ENCODE data around the gene DNER. TPM values are rescaled to one million over a fixed set of nuclear protein-coding genes. Genes with fewer than 3 reads are reported as not detected.

DNER gene
- total and polyA plus RNA-seq, 2 experiments from 2014 or later = 4.7 to 8.8 TPM

DNA sequence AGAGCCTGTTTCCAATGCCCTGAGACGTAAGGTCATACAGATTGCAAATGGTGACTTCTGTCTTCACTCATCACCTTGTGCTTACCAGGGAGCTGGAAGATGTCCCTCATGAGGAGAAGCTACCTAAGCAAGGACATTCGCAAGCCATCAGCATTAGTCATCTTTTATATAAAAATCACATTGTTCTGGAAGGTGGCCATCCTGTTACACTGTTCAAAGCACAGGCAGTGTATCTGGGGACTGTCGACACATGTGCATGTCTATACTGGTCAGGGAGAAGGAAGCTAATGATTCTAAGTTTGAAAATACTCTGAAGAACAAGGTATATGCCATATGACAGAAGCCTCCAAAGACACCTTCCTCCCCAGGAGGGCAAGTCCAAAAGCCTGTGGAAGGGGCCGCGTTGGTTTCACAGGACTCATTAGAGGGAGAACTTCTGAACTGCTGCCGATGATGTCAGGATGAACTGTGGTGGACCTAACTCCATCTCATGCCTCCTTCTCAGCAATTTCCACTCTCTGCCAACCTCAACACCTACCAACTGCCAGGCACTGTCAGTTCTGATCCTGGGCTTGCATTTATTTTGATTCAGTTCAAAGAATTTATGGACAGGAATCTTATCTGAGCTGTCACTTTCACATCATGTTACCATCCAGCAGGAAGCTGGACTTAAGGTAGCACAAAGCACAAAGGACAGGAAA is 39.4 kb downstream of the DNER start (continued):
- TF ChIP-seq, protein P1, sequence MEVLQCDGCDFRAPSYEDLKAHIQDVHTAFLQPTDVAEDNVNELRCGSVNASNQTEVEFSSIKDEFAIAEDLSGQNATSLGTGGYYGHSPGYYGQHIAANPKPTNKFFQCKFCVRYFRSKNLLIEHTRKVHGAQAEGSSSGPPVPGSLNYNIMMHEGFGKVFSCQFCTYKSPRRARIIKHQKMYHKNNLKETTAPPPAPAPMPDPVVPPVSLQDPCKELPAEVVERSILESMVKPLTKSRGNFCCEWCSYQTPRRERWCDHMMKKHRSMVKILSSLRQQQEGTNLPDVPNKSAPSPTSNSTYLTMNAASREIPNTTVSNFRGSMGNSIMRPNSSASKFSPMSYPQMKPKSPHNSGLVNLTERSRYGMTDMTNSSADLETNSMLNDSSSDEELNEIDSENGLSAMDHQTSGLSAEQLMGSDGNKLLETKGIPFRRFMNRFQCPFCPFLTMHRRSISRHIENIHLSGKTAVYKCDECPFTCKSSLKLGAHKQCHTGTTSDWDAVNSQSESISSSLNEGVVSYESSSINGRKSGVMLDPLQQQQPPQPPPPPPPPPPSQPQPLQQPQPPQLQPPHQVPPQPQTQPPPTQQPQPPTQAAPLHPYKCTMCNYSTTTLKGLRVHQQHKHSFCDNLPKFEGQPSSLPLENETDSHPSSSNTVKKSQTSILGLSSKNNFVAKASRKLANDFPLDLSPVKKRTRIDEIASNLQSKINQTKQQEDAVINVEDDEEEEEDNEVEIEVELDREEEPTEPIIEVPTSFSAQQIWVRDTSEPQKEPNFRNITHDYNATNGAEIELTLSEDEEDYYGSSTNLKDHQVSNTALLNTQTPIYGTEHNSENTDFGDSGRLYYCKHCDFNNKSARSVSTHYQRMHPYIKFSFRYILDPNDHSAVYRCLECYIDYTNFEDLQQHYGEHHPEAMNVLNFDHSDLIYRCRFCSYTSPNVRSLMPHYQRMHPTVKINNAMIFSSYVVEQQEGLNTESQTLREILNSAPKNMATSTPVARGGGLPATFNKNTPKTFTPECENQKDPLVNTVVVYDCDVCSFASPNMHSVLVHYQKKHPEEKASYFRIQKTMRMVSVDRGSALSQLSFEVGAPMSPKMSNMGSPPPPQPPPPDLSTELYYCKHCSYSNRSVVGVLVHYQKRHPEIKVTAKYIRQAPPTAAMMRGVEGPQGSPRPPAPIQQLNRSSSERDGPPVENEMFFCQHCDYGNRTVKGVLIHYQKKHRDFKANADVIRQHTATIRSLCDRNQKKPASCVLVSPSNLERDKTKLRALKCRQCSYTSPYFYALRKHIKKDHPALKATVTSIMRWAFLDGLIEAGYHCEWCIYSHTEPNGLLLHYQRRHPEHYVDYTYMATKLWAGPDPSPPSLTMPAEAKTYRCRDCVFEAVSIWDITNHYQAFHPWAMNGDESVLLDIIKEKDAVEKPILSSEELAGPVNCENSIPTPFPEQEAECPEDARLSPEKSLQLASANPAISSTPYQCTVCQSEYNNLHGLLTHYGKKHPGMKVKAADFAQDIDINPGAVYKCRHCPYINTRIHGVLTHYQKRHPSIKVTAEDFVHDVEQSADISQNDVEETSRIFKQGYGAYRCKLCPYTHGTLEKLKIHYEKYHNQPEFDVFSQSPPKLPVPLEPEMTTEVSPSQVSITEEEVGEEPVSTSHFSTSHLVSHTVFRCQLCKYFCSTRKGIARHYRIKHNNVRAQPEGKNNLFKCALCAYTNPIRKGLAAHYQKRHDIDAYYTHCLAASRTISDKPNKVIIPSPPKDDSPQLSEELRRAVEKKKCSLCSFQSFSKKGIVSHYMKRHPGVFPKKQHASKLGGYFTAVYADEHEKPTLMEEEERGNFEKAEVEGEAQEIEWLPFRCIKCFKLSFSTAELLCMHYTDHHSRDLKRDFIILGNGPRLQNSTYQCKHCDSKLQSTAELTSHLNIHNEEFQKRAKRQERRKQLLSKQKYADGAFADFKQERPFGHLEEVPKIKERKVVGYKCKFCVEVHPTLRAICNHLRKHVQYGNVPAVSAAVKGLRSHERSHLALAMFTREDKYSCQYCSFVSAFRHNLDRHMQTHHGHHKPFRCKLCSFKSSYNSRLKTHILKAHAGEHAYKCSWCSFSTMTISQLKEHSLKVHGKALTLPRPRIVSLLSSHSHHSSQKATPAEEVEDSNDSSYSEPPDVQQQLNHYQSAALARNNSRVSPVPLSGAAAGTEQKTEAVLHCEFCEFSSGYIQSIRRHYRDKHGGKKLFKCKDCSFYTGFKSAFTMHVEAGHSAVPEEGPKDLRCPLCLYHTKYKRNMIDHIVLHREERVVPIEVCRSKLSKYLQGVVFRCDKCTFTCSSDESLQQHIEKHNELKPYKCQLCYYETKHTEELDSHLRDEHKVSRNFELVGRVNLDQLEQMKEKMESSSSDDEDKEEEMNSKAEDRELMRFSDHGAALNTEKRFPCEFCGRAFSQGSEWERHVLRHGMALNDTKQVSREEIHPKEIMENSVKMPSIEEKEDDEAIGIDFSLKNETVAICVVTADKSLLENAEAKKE (CRISPR knock-in tag; IDR thresholded peaks at IDR 0.05) = no peak
- TF ChIP-seq JUNB (IDR thresholded peaks at IDR 0.05; ENCODE audit: unreplicated experiment) (no peak), ZNF114 (CRISPR knock-in tag; IDR thresholded peaks at IDR 0.05) (no peak), EZH2phosphoT487 (IDR thresholded peaks at IDR 0.05; ENCODE audit: unreplicated experiment) (no peak), STAT1 (IDR thresholded peaks at IDR 0.05; ENCODE audit: unreplicated experiment) (no peak), POLR2AphosphoS5 (IDR thresholded peaks at IDR 0.05; ENCODE audit: low read depth) (no peak), EZH2 (IDR thresholded peaks at IDR 0.05; ENCODE audit: low read depth, unreplicated experiment) (no peak)
- TF ChIP-seq, protein P2, sequence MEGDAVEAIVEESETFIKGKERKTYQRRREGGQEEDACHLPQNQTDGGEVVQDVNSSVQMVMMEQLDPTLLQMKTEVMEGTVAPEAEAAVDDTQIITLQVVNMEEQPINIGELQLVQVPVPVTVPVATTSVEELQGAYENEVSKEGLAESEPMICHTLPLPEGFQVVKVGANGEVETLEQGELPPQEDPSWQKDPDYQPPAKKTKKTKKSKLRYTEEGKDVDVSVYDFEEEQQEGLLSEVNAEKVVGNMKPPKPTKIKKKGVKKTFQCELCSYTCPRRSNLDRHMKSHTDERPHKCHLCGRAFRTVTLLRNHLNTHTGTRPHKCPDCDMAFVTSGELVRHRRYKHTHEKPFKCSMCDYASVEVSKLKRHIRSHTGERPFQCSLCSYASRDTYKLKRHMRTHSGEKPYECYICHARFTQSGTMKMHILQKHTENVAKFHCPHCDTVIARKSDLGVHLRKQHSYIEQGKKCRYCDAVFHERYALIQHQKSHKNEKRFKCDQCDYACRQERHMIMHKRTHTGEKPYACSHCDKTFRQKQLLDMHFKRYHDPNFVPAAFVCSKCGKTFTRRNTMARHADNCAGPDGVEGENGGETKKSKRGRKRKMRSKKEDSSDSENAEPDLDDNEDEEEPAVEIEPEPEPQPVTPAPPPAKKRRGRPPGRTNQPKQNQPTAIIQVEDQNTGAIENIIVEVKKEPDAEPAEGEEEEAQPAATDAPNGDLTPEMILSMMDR (conservative IDR thresholded peaks at IDR 0.05; ENCODE audit: low read depth in 2 of 2) = no peak

All from GM23338 (cell line).